NCI-H1105 treated with DMSO at 0.1 percent for 48 hours (cell line): ENCODE measurements around the gene CHRNA7.
"Not testable (repeated sequence)": the region's sequence is repeated elsewhere in the genome, so short reads cannot be mapped to it uniquely, and the experiment has no call there.

Experiments
- DNase-seq: peaks from one replicate; lab custom pipeline; 2025; lab: John Stamatoyannopoulos, UW

Gene CHRNA7

DNA sequence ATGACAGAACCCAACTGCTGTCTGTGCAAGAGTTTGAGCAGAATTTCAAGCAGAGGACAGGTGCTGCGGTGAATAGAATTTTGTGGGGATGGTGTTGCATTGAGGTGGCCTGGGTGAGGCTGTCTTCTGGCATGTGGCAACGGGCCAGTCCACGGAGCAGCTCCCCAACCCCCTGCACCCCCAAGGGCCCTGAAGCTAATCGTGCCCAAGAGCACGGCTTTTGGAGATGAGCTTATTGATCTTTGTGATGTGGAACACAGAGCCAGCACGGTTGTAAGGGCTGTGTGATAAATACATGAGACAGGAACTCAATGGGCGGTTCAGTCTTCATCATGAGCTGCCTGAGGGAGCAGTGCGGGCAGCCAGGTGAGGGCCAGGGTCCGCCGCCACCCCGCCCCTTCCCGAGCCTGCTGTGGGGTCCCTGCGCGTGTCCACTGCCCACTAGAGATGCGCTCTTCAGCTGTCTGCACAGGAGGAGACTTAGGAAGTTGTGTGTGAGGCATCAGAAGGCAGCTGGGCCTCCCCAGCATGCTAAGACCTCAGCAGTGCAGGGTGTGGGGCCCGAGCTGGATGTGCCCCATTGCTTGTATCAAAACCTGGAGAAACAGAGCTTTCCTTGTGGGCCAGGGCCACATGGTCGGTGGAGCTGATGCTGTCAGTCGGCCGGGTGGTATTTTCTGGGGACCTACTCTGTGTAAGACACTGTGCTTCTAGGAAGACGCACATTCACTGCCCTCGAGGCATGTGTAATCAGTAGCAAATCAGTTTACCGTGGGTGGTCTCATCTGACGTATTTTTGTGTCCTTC is 90.5 kb downstream of the CHRNA7 start:
- DNase-seq = no peak

DNA sequence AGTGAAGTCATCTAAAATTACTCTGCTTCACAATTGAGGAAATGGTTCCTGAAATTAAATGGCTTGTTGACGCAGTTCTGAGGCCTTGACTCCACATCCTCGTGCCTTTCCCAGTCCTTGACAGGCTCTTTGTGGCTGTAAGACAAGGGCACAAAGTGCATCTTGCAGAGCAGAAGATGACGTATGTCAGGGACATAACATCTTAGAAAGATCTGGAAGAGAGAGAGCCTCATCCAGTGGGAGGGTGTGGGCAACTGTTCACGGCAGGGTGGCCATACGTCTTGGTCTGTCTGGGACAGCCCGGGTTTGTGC is 91.0 kb downstream of the CHRNA7 start:
- DNase-seq = no peak

DNA sequence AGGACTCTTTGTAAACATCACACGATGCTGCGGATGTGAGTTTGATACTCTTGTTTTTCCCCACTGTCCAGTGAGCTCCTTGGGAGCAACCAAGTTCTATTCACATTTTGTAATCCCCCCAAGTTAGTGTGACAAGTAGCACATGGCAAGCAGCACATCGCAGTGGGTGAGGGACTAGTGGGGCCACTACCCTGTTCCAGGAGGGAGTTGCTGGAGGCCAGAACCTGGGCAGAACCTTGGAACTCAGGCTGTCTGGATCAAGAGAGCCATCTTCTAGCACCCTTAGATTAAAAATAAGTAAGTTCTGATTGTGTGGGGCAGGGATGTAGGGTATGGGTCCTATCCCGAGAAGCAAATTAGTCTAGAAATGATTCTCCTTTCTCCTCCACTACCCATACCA is 91.7 kb downstream of the CHRNA7 start:
- DNase-seq = no peak

- no peak for DNase-seq
Measured at GRCh38 chr15:32123473-32123872, 93.2 kb downstream of the CHRNA7 start.

GRCh38 chr15:32124726-32125125 is 94.4 kb downstream of the CHRNA7 start:
- no peak for DNase-seq

- no peak for DNase-seq
Measured at GRCh38 chr15:32125595-32125994, 95.3 kb downstream of the CHRNA7 start.

- DNase-seq = no peak
Measured at GRCh38 chr15:32129815-32130214, 99.5 kb downstream of the CHRNA7 start.

DNA sequence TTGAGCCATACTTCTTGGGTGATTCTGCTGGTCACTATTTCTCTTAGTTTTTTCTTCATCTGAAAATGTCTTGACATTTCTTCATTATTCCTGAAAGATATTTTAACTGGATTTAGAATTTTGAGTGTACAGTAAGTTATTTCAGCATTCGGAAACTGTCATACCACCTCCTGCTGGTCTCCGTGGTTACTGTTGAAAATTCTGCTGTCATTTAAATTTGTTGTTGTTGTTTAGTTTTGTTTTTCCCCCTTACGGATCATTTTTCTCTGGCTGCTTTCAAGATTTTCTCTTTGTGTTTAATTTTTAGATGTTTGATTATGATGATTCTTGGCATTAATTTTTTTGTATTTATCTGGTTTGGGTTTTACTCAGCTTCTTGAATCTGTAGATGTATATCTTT is 100.5 kb downstream of the CHRNA7 start:
- no peak for DNase-seq

- DNase-seq = no peak
Measured at GRCh38 chr15:32131803-32132202, 101.5 kb downstream of the CHRNA7 start.

GRCh38 chr15:32132859-32133258 is 102.5 kb downstream of the CHRNA7 start:
- no peak for DNase-seq

GRCh38 chr15:32134842-32135241 is 104.5 kb downstream of the CHRNA7 start:
- no peak for DNase-seq

DNA sequence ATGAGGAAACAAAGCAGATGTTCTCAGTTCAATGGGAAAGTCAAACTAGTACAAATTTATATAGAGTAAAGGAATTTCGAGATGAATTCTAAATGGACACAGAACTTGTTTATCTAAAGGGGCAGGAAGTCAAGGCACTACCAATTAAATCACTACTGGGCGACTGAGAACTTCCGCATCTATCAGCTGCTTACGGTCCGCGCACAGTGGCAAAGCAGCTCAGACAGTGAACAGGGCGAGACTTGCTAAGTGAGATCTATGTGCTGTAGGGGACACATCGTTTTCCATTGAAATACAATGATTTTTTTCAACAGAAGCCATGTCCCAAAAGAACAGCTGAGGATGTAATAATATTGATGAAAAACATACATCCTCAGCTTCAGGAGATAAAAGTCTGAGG is 105.0 kb downstream of the CHRNA7 start:
- no peak for DNase-seq

GRCh38 chr15:32145512-32145911 is 115.2 kb downstream of the CHRNA7 start:
- not testable (repeated sequence) for DNase-seq

DNA sequence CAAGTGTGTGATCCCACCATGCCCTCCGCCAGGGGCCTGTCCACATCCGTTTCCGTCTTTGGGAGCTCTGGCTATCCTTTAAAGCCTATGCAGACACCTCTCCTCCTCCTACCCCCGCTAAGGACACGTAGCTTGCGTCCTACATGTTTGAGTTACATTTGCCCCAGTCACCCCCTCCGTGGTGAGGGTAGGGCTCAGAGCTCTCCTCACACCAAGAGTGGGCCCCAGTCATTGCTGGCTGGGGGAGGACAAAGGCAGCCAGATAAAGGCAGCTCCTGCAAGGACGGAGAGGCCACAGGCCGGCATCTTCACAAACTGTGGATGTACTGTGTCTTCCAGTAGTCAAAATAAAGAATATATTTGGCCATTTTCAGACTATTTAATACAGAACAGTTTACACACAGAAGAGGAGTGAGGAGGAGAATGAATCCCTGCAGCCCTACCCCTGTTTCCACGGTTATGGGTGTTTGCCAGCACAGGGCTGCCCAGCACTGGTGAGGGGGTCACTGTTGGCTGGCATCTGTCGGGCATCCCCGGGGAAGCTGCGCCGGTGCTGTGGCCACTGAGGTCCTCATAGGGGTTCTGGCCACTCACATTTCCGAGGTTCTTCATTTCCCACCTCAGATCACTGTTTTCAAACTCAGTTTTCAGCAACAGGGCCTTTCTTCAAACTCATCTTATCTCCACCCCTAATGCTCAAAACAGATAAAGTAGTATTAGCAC is 118.7 kb downstream of the CHRNA7 start:
- DNase-seq = no peak

DNA sequence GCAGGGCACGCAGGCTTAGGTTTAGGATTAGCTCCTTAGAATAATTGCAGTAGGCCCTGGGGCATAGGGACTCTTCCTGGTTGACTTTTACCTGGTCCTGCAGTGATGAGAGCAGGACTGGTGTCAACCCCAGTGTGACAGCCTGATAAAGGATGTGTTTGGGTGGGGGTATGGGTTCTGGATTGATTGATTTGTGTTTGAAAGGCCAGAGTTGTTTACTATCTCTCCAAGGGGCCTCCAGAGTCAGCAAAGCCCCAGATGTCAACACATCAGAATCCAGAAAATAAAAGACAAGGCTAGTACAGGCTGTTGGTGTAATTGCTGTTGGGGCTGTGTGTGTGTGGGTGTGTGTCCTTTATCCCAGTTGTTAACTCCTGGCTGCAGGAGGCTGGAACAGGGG is 122.3 kb downstream of the CHRNA7 start:
- no peak for DNase-seq

- not testable (repeated sequence) for DNase-seq
Measured at GRCh38 chr15:32153868-32154623, 123.7 kb downstream of the CHRNA7 start.

DNA sequence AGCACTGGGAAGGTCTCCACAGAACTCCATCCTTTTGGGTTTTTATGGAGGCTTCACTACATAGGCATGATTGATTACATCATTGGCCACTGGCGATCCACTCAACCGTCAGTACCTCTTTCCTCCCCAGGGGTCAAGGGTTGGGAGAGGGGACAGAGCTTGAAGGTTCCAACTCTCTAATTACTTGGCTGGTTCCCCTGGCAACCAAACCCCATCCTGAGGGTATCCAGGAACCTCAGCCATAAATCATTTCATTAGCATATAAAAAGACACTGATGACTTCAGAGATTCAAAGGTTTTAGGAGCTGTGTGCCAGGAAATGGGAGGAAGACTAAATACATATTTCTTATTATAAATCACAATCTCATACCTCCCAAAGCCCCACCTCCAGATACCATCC is 131.8 kb downstream of the CHRNA7 start:
- DNase-seq = not testable (repeated sequence)

DNA sequence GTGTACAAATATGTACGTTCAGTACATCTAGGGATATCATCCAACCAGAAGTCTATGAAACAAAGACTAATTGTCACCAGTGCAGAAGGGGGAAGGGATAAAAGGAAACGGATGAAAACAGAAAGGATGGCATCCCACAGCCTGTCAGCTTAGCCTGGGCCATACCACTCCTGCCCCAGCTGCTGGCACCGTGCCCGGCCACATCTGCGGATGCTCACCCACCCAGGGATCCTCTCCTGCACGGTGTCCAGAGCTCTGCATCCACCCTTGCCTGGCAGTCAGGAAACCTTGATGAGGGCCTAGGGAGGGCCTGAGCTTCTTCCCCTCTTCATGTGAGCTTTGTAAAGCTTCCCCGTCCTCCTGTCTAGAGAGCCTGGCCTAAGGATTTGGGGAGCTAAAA is 133.8 kb downstream of the CHRNA7 start:
- DNase-seq = not testable (repeated sequence)

DNA sequence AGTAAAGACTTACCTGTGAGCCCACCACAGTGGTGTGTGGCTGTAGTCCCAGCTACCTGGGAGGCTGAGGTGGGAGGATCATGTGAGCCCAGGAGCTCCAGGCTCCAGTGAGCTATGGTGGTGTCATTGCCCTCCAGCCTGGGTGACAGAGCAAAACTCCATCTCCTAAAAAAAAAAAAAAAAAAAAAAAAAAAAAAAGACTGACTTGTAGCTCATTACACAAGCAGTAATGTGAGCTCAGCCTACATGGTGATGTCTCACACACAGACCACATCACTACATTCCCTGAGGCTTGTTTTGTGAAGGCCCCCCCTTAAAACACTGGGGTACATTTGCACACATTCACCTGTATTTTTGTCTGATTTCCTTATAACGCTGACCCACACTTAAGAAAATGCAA is 134.4 kb downstream of the CHRNA7 start:
- not testable (repeated sequence) for DNase-seq

GRCh38 chr15:32165775-32166174 is 135.5 kb downstream of the CHRNA7 start:
- not testable (repeated sequence) for DNase-seq

- DNase-seq = not testable (repeated sequence)
Measured at GRCh38 chr15:32166270-32166669, 136.0 kb downstream of the CHRNA7 start.

GRCh38 chr15:32167913-32168312 is 137.6 kb downstream of the CHRNA7 start:
- DNase-seq = not testable (repeated sequence)

- not testable (repeated sequence) for DNase-seq
Measured at GRCh38 chr15:32180579-32180978, 150.3 kb downstream of the CHRNA7 start.
